Measurements from ENCODE around the gene MARK4. TPM values are rescaled to one million over a fixed set of nuclear protein-coding genes. Genes with fewer than 3 reads are reported as not detected.

MARK4 gene
- total RNA-seq, 4 donors from 2014 or later: 11.0 to 40.8 (median 13.2) TPM

DNA sequence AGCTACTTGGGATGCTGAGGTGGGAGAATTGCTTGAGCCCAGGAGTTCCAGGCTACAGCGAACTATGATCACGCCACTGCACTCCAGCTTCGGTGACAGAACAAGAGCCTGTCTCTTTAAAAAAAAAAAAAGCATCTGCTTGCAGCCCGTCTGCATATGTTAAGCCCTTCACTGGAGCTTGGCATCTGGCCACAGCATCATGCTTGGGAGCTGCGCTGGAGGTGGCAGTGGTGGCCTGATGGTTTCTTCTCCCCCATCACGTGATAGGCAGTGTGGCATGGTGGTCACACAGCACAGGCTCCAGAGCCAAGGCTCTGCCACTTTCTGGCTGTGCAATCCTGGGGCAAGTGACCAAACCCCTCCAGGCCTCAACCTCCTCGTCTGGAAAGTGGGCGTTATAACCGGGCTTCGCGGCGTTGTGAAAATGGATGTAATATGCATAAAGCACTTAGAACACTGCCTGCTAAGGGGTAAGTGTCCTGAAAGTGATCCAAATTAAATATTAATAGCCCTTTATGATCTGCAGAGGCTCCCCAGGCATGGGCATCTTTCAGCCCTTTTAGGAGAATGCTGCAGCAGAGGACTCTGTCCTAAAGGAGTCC, 24.4 kb downstream of the MARK4 start:
- in situ Hi-C loops (cut with MboI; ENCODE audit: low pct_ligation_motif_present in 1 of 4, low pct_unique_long_range_greater_than_20kb in 1 of 4, low sequenced_read_pairs in 3 of 4) (no loop called here), intact Hi-C loops (cut with DNase I; ENCODE audit: low total_unique reads) (no loop called here)
- TF ChIP-seq POLR2A (IDR thresholded peaks at IDR 0.05) (no peak), POLR2AphosphoS5 (IDR thresholded peaks at IDR 0.05) (no peak), EP300 (IDR thresholded peaks at IDR 0.05; ENCODE audit: low read depth) (no peak)
- TF ChIP-seq, protein P1, sequence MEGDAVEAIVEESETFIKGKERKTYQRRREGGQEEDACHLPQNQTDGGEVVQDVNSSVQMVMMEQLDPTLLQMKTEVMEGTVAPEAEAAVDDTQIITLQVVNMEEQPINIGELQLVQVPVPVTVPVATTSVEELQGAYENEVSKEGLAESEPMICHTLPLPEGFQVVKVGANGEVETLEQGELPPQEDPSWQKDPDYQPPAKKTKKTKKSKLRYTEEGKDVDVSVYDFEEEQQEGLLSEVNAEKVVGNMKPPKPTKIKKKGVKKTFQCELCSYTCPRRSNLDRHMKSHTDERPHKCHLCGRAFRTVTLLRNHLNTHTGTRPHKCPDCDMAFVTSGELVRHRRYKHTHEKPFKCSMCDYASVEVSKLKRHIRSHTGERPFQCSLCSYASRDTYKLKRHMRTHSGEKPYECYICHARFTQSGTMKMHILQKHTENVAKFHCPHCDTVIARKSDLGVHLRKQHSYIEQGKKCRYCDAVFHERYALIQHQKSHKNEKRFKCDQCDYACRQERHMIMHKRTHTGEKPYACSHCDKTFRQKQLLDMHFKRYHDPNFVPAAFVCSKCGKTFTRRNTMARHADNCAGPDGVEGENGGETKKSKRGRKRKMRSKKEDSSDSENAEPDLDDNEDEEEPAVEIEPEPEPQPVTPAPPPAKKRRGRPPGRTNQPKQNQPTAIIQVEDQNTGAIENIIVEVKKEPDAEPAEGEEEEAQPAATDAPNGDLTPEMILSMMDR (IDR thresholded peaks at IDR 0.05): no peak
- Histone ChIP-seq H3K4me3 (no peak overlapping the region), H3K36me3 (peaks cover 0 to 10% (median 2%) of the 10 kb centered on the region in 4 donors), H3K4me1 (no peaks in the 10 kb centered on the region), H3K27ac (no peak overlapping the region), H3K9me3 (no peaks in the 10 kb centered on the region), H3K27me3 (no peaks in the 10 kb centered on the region)
- no peak for DNase-seq
- 73 to 93% methylated on average over 8 to 12 of the region's 12 CpGs for WGBS, 2 donors (ENCODE audit: low coverage in 1 of 2)

DNA sequence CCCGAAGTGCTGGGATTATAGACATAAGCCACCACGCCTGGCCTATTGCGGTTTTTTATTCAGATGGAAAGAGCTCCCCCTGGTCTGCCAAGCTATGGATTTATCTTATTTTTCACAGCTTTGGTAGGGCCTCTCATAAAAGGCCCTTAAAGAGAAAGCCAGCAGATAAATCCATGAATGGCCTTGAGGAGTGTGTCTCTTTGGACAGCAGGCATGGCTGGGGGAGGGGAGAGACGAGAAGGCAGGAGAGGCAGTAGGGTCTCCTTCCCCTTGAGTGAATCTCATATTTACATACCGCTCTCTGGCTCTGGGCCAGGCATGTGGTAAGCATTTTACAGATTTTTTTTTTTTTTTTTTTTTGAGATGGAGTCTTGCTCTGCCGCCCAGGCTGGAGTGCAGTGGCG, 25.2 kb downstream of the MARK4 start:
- no peak for DNase-seq
- WGBS, 2 donors (ENCODE audit: low coverage in 1 of 2): 86 to 91% methylated on average over 4 to 7 of the region's 7 CpGs
- Histone ChIP-seq H3K4me3 (no peak overlapping the region), H3K9me3 (no peaks in the 10 kb centered on the region), H3K27me3 (no peaks in the 10 kb centered on the region), H3K27ac (no peak overlapping the region), H3K4me1 (no peaks in the 10 kb centered on the region), H3K36me3 (peaks cover 0 to 9% (median 2%) of the 10 kb centered on the region in 4 donors)
- intact Hi-C loops (cut with DNase I; ENCODE audit: low total_unique reads) (no loop called here), in situ Hi-C loops (cut with MboI; ENCODE audit: low pct_ligation_motif_present in 1 of 4, low pct_unique_long_range_greater_than_20kb in 1 of 4, low sequenced_read_pairs in 3 of 4) (no loop called here)
- no peak for TF ChIP-seq EP300 (IDR thresholded peaks at IDR 0.05; ENCODE audit: low read depth)
- no peak for TF ChIP-seq POLR2A (IDR thresholded peaks at IDR 0.05)
- no peak for TF ChIP-seq POLR2AphosphoS5 (IDR thresholded peaks at IDR 0.05)
- TF ChIP-seq, protein P1 (IDR thresholded peaks at IDR 0.05): no peak

DNA sequence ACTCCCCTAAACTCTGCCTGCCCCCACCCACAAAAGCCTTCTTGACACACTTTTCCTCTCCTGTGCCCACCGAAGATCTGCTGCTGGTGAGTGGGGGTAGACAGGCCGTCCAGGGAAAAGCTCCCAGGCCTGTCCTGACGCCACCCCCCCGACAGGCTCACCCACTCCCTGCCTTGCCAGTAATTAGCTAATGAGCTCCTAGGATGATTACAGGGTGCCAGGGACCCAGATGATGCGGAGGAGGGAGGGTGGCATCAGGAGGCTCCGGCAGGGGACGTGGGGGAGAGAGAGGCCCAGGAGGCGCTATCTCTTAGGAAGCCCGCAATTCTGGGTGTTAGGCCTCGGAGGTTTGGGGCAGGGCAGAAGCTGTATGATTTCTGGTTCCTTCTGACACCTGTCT, 27.0 kb downstream of the MARK4 start:
- intact Hi-C loops (cut with DNase I; ENCODE audit: low total_unique reads): no loop called here
- Histone ChIP-seq H3K36me3 (peaks cover 0 to 7% (median 0%) of the 10 kb centered on the region in 4 donors), H3K4me1 (no peaks in the 10 kb centered on the region)

DNA sequence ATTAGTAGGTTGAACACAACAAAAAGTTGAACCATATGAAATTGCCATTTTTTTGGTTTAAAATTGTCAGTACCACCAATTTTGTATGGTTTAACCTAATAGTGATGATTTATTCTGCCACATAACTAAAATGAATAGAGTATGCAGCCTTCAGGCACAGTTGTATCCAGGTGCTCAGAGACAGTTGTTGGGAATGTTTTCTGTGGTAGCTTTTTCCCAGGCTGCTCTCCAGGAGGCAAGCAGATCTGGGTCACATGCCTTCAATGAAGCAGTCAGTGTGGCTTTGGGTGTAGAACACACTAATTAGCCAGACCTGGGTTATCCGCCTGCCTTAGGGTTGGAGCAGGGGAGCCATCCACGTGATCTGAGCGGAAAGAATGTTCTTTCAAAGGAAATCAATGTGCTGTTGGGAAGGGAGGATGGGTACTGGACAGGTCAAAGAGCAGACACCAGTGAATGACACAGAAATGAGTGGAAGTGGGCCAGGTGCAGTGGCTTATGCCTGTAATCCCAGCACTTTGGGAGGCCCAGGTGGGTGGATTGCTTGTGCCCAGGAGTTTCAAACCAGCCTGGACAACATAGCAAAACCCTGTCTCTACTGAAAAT, 28.6 kb downstream of the MARK4 start:
- intact Hi-C loops (cut with DNase I; ENCODE audit: low total_unique reads) (no loop called here), in situ Hi-C loops (cut with MboI; ENCODE audit: low pct_ligation_motif_present in 1 of 4, low pct_unique_long_range_greater_than_20kb in 1 of 4, low sequenced_read_pairs in 3 of 4) (no loop called here)
- H3K4me1 ChIP-seq: no peaks in the 10 kb centered on the region
- no peak overlapping the region for H3K27ac ChIP-seq
- no peak overlapping the region for H3K4me3 ChIP-seq
- 88% methylated on average over 3 of the region's 3 CpGs; no CpG with 5 or more reads in 1 of the 2 donors for WGBS, 2 donors (ENCODE audit: low coverage in 1 of 2)
- no peaks in the 10 kb centered on the region for H3K9me3 ChIP-seq
- TF ChIP-seq EP300 (IDR thresholded peaks at IDR 0.05; ENCODE audit: low read depth) (no peak), POLR2A (IDR thresholded peaks at IDR 0.05) (no peak), POLR2AphosphoS5 (IDR thresholded peaks at IDR 0.05) (no peak)
- TF ChIP-seq, protein P1 (IDR thresholded peaks at IDR 0.05): no peak
- DNase-seq: no peak
- no peaks in the 10 kb centered on the region for H3K27me3 ChIP-seq
- H3K36me3 ChIP-seq: peaks cover 0 to 7% (median 0%) of the 10 kb centered on the region in 4 donors

More for the DNA sequence above, 27.0 kb downstream of the MARK4 start:
- in situ Hi-C loops (cut with MboI; ENCODE audit: low pct_ligation_motif_present in 1 of 4, low pct_unique_long_range_greater_than_20kb in 1 of 4, low sequenced_read_pairs in 3 of 4): no loop called here
- no peak overlapping the region for H3K4me3 ChIP-seq
- no peak for DNase-seq
- H3K9me3 ChIP-seq: no peaks in the 10 kb centered on the region
- TF ChIP-seq, protein P1 (IDR thresholded peaks at IDR 0.05): no peak
- TF ChIP-seq POLR2A (IDR thresholded peaks at IDR 0.05) (no peak), EP300 (IDR thresholded peaks at IDR 0.05; ENCODE audit: low read depth) (no peak), POLR2AphosphoS5 (IDR thresholded peaks at IDR 0.05) (no peak)
- H3K27me3 ChIP-seq: no peaks in the 10 kb centered on the region
- no peak overlapping the region for H3K27ac ChIP-seq
- 93 to 95% methylated on average over 2 to 10 of the region's 10 CpGs for WGBS, 2 donors (ENCODE audit: low coverage in 1 of 2)

All from transverse colon (tissue), 4 donors.